Nephron (organoid): ENCODE measurements around the gene LIPE.

Experiments used
- H3K27ac Mint-ChIP-seq, 3 experiments: 2 replicates each; pipeline ENCODE4 v1.8.0; 2020; ENCODE audit warnings: mixed read lengths in 3 of 3, mild to moderate bottlenecking in 2 of 3, moderate library complexity in 1 of 3
- H3K27me3 Mint-ChIP-seq: 2 replicates; pipeline ENCODE4 v1.8.0; 2021; ENCODE audit warnings: low read depth, mild to moderate bottlenecking, moderate library complexity, mixed read lengths
- H3K36me3 Mint-ChIP-seq: 2 replicates; pipeline ENCODE4 v1.8.0; 2020; ENCODE audit warnings: low read depth, mixed read lengths
- H3K4me1 Mint-ChIP-seq: 2 replicates; pipeline ENCODE4 v1.8.0; 2020; ENCODE audit warnings: mixed read lengths
- H3K4me3 Mint-ChIP-seq, 3 experiments: 2 replicates each; pipeline ENCODE4 v1.8.0; 2020; ENCODE audit warnings: mild to moderate bottlenecking in 3 of 3, mixed read lengths in 3 of 3, moderate library complexity in 2 of 3
- H3K9me3 Mint-ChIP-seq: 2 replicates; pipeline ENCODE4 v1.8.0; 2020; ENCODE audit warnings: mixed read lengths
- CTCF ChIP-seq, 3 experiments: fragments of 200-600 bp; sonication (generic); IDR thresholded peaks; one replicate each; pipeline ENCODE4 v1.5.0; 2021; ENCODE audit warnings: antibody characterized with exemption in 3 of 3; ENCODE audit not compliant: unreplicated experiment in 3 of 3

The LIPE gene

GRCh38 chr19:42422901-42423461 is 4.2 kb downstream of the LIPE start:
- Mint-ChIP-seq H3K4me1 (peaks cover 38% of the 10 kb centered on the region), H3K9me3 (no peaks in the 10 kb centered on the region), H3K27ac (peak overlapping the region; percentile 54 to 84 (median 76)), H3K4me3 (peak overlapping the region; percentile 90 to 96 (median 92)), H3K36me3 (no peaks in the 10 kb centered on the region), H3K27me3 (no peaks in the 10 kb centered on the region)
- TF ChIP-seq CTCF (IDR thresholded peaks at IDR 0.05; ENCODE audit: unreplicated experiment in 3 of 3) = no peak

- no peak for TF ChIP-seq CTCF (IDR thresholded peaks at IDR 0.05; ENCODE audit: unreplicated experiment in 3 of 3)
- Mint-ChIP-seq H3K27ac (peak overlapping the region in 2 of 3 experiments; percentile 54 to 76), H3K4me1 (peaks cover 33% of the 10 kb centered on the region), H3K4me3 (peak overlapping the region; percentile 90 to 96 (median 92)), H3K36me3 (no peaks in the 10 kb centered on the region), H3K27me3 (no peaks in the 10 kb centered on the region), H3K9me3 (no peaks in the 10 kb centered on the region)
These were observed 4.9 kb downstream of the LIPE start for GRCh38 chr19:42422092-42422900.

GRCh38 chr19:42421591-42422031 is 5.6 kb downstream of the LIPE start:
- no peaks in the 10 kb centered on the region for H3K27me3 Mint-ChIP-seq
- peaks cover 26% of the 10 kb centered on the region for H3K4me1 Mint-ChIP-seq
- H3K9me3 Mint-ChIP-seq = no peaks in the 10 kb centered on the region
- H3K4me3 Mint-ChIP-seq = peak overlapping the region; percentile 90 to 96 (median 92)
- no peak overlapping the region for H3K27ac Mint-ChIP-seq
- H3K36me3 Mint-ChIP-seq = no peaks in the 10 kb centered on the region
- TF ChIP-seq CTCF (IDR thresholded peaks at IDR 0.05; ENCODE audit: unreplicated experiment in 3 of 3) = no peak

- no peak for TF ChIP-seq CTCF (IDR thresholded peaks at IDR 0.05; ENCODE audit: unreplicated experiment in 3 of 3)
- Mint-ChIP-seq H3K27me3 (no peaks in the 10 kb centered on the region), H3K4me3 (peak overlapping the region; percentile 90 to 96 (median 92)), H3K4me1 (peaks cover 25% of the 10 kb centered on the region), H3K27ac (no peak overlapping the region), H3K9me3 (no peaks in the 10 kb centered on the region), H3K36me3 (no peaks in the 10 kb centered on the region)
These were observed 6.1 kb downstream of the LIPE start for GRCh38 chr19:42421101-42421500.

GRCh38 chr19:42420055-42420544 is 7.1 kb downstream of the LIPE start:
- Mint-ChIP-seq H3K4me1 (peaks cover 25% of the 10 kb centered on the region), H3K9me3 (no peaks in the 10 kb centered on the region), H3K27ac (no peak overlapping the region), H3K36me3 (no peaks in the 10 kb centered on the region), H3K27me3 (no peaks in the 10 kb centered on the region), H3K4me3 (peak overlapping the region; percentile 40 to 54 (median 43))
- TF ChIP-seq CTCF (IDR thresholded peaks at IDR 0.05; ENCODE audit: unreplicated experiment in 3 of 3) = peak; percentile 10 to 39 (median 14)
